A549 treated with AZD2906 at 1 μM for 4 hours (cell line): Measurements from ENCODE around the gene COQ6. TPM values are rescaled to one million over a fixed set of nuclear protein-coding genes. Genes with fewer than 3 reads are reported as not detected.

Experiments
- total RNA-seq: library from RNA; stranded (reverse); fragments of 200-300 nt; extraction: Qiagen RNA extraction; gene quantifications from 5 replicates; pipeline ENCODE4 v1.2.3, GENCODE V29; 2022

Gene COQ6
- total RNA-seq, result 22.1 to 26.9 TPM (median 25.9 TPM) in 5 replicates

DNA sequence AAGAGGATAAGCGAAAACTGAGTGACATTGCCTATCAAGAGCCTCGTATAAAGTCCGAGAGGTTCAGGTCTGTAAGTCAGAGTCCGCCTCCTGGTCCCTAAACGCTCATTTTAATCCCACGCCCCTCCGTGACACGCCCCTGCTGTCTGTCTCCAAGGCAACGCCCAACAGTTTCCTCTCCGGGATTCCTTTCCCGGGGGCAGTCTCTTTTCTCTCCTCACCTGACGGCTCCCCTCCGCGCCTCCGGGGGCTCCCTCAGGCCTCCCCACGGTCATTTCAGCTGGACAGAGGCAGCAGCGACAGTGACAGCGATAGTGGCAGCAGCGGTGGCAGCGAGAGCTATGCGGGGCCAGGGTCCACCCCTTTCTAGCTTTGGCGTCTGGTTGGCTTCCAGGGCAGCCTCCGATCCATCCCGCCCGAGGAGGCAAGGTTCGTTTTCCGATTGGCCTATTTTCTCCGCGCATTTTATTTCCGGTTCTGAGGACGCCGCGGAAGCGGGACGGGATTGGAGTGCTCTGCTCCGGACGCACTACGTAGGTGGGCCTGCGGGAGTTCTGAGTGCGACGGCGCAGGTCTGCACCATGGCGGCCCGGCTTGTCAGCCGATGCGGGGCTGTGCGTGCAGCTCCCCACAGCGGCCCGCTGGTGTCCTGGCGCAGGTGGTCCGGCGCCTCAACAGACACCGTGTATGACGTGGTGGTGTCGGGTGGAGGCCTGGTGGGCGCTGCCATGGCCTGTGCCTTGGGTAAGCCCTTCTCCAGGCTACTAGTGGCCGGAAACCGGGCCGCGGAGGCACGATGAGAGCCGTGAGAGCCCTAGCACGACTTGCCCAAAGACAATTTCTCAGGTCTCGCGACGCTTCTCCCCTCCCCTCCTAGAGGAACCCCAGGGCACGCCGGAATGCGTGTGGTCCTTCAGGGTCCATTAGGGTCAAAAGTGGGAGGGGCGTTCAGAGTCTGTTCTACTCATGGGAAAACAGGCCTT is at the start of gene COQ6, which contains the start of gene FAM161B:
Gene COQ6, plus strand, starts transcription at position 551 of the 983 bp plus-strand sequence. Its CDS starts 31 bp downstream, at position 582.
Gene FAM161B, minus strand, starts transcription at position 343 of the 983 bp plus-strand sequence. Its CDS starts 68 bp downstream, at position 275.

Other genes with a start within 250 kb of the COQ6 start
- gene PNMA1, start 235.9 kb upstream of the COQ6 start, total RNA-seq, result 57.4 to 63.7 TPM (median 59.9 TPM) in 5 replicates
- gene PTGR2, start 98.5 kb upstream of the COQ6 start, total RNA-seq, result 7.5 to 8.8 TPM (median 8.2 TPM) in 5 replicates
- gene ZNF410, start 63.4 kb upstream of the COQ6 start, total RNA-seq, result 43.9 to 56.6 TPM (median 44.3 TPM) in 5 replicates
- 1.4 to 1.9 TPM (median 1.7 TPM) in 5 replicates for gene FAM161B, start 208 bp upstream of the COQ6 start, total RNA-seq
- 5.1 to 6.5 TPM (median 5.9 TPM) in 5 replicates for gene ENTPD5, start 69.0 kb downstream of the COQ6 start, total RNA-seq
- 2.8 to 4.2 TPM (median 3.2 TPM) in 5 replicates for gene BBOF1, start 69.0 kb downstream of the COQ6 start, total RNA-seq
- gene ALDH6A1, start 134.2 kb downstream of the COQ6 start, total RNA-seq, result 2.0 to 3.1 TPM (median 2.6 TPM) in 5 replicates
- 3.7 to 6.9 TPM (median 4.2 TPM) in 5 replicates for gene LIN52, start 134.7 kb downstream of the COQ6 start, total RNA-seq